ENCODE results near the gene GABRB3. TPM values are rescaled to one million over a fixed set of nuclear protein-coding genes. Genes with fewer than 3 reads are reported as not detected.
A peak's percentile ranks its signal among the peaks of the same experiment; 100 is the strongest.

GABRB3 gene
- polyA plus RNA-seq, 2 of the 4 experiments (the other 2 are of a cell fraction): 81.9 to 129 TPM

DNA sequence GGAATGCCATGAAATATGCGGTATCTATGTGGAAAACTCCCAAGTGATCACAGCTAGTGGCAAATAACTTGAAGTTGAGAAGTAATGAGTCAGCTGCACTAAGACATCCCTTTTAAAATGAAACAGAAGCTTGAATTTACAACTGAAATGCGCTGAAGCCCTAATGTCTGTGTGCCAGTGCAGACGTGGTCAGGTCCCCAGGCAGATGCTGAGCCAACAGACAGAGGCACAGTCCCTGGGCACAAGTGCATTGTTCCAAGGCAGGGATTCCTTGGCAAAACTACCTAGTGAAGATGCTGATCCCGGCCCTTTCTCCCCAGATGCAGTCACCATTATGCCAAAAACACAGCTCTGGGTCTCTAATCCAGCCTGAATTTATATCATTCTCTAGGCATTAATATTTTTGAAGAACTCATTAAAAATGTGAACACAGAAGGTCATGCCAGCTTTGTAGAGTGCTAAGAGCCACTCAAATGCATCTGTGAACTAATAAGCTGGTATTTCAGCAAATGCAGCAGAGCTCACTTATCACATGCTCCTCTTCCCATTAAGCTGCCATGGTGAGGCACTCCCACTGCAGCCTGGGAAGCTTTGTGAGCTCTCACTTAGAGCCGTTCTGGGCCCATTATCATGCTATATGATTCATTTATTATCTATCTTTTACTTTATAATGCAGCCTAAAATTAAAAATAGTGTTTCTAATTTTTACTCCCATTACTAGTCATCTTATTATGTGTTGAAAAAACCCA is 200.1 kb downstream of the GABRB3 start:
- Histone ChIP-seq H3K4me3 (no peak overlapping the region), H3K4me2 (no peak overlapping the region), H3K4me1 (no peaks in the 10 kb centered on the region), H3K9me3 (0 out of 3 replicates have a peak, but pooled peaks cover 6% of the 10 kb centered on the region), H3K27ac (peak overlapping the region in 1 of 2 experiments; percentile 31; a peak in 1 of 6 replicates)
- FAIRE-seq (no peak), DNase-seq (ENCODE audit: low read depth in 1 of 2, low spot score in 1 of 2) (no peak), ATAC-seq (0 out of 6 replicates have a peak, but pooled peaks of 1 of the 2 experiments have one; percentile 19)
- CTCF ChIA-PET: interaction anchor here (1.2 kb wide), 1 partner anchor 14 kb away, joined by 3 read pairs; no protein-coding TSS in a partner anchor
- no peak for TF ChIP-seq GATA3 (IDR thresholded peaks at IDR 0.05; ENCODE audit: borderline replicate concordance)
- no peak for TF ChIP-seq FOXS1 (CRISPR knock-in tag; IDR thresholded peaks at IDR 0.05)
- no peak for TF ChIP-seq MAZ (IDR thresholded peaks at IDR 0.05; ENCODE audit: borderline replicate concordance, low read depth, low read length)
- no peak for TF ChIP-seq HOXB13 (CRISPR knock-in tag; IDR thresholded peaks at IDR 0.05; ENCODE audit: low read depth)
- TF ChIP-seq BHLHE40 (IDR thresholded peaks at IDR 0.05; ENCODE audit: low read depth, low read length): no peak
- TF ChIP-seq ESRRA (IDR thresholded peaks at IDR 0.05; ENCODE audit: borderline replicate concordance, low read length): no peak
- no peak for TF ChIP-seq RCOR1 (IDR thresholded peaks at IDR 0.05; ENCODE audit: low read depth, low read length)
- whole genome bisulfite sequencing (ENCODE audit: missing lambda C conversion rate): 51% methylated on average over 5 of the region's 5 CpGs
- POLR2A ChIA-PET: no interaction called here

DNA sequence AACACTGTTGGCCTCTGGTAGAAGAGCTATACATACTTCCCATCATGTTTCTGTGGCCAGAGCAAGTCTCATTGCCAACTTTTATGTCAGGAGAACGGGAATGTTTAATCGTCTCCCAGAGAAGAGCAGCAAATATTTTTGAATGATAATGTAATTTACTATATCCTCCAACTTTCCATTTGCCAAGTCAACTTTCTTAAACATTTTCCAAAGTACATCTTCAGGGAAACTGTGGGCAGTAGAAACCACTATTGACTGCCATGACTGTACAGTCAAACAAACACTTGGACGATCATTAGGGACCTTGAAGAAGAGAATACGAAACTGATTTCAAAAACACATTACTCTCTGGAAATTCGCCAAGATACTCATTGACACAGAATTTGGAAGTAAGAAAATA is 201.5 kb downstream of the GABRB3 start:
- ChIA-PET POLR2A (interaction anchor here (0.6 kb wide), 1 partner anchor 23 kb away, joined by 4 read pairs; no protein-coding TSS in a partner anchor), CTCF (interaction anchor here (1.0 kb wide), 1 partner anchor 10 kb away, joined by 3 read pairs; no protein-coding TSS in a partner anchor)
- Histone ChIP-seq H3K4me2 (no peak overlapping the region), H3K4me1 (no peaks in the 10 kb centered on the region), H3K4me3 (no peak overlapping the region), H3K9me3 (0 out of 3 replicates have a peak, but pooled peaks cover 6% of the 10 kb centered on the region), H3K27ac (no peak overlapping the region)
- DNase-seq (ENCODE audit: low read depth in 1 of 2, low spot score in 1 of 2) (no peak), ATAC-seq (no peak), FAIRE-seq (no peak)
- 40% methylated on average over 5 of the region's 5 CpGs for WGBS (ENCODE audit: missing lambda C conversion rate)
- TF ChIP-seq RFX5 (IDR thresholded peaks at IDR 0.05): no peak
- no peak for TF ChIP-seq HOXB5 (CRISPR knock-in tag; IDR thresholded peaks at IDR 0.05)
- TF ChIP-seq ESRRA (IDR thresholded peaks at IDR 0.05; ENCODE audit: borderline replicate concordance, low read length): no peak
- TF ChIP-seq CHD4 (IDR thresholded peaks at IDR 0.05; ENCODE audit: borderline replicate concordance): no peak
- no peak for TF ChIP-seq RARB (CRISPR knock-in tag; IDR thresholded peaks at IDR 0.05)
- TF ChIP-seq JUN (IDR thresholded peaks at IDR 0.05): no peak

DNA sequence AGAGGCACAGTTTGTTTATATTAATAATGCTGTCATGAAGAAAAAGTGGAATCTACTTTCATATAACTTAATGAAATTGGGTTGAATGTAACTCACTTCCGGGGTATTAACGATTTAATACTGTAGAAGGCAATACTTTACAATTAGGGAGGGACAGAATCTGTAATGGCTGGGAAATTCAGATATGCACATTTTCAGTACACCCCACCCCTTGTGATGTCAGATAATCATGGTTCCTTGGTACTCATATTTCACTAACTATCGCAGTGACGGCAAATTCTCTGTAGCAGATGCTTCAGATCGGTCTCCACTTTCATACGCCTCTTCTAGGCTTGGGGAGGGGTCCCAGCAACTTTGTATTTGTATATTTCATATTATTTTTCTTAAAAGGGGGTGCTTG is 207.3 kb downstream of the GABRB3 start:
- ATAC-seq (no peak), FAIRE-seq (no peak), DNase-seq (ENCODE audit: low read depth in 1 of 2, low spot score in 1 of 2) (no peak)
- Histone ChIP-seq H3K4me1 (no peaks in the 10 kb centered on the region), H3K9me3 (no peaks in the 10 kb centered on the region), H3K27ac (no peak overlapping the region), H3K4me2 (no peak overlapping the region), H3K4me3 (no peak overlapping the region)
- ChIA-PET CTCF (interaction anchor here (0.7 kb wide), 1 partner anchor 19 kb away, joined by 3 read pairs; no protein-coding TSS in a partner anchor), POLR2A (interaction anchor here (1.3 kb wide), 1 partner anchor 64 kb away, joined by 4 read pairs; no protein-coding TSS in a partner anchor)
- 60% methylated on average over 6 of the region's 6 CpGs for WGBS (ENCODE audit: missing lambda C conversion rate)
- no peak for TF ChIP-seq RFX5 (IDR thresholded peaks at IDR 0.05)
- no peak for TF ChIP-seq POLR2AphosphoS2 (conservative IDR thresholded peaks at IDR 0.05; ENCODE audit: low read length)
- TF ChIP-seq KDM1A (IDR thresholded peaks at IDR 0.05; ENCODE audit: low read depth): no peak
- TF ChIP-seq HOXA7 (CRISPR knock-in tag; IDR thresholded peaks at IDR 0.05): no peak
- TF ChIP-seq CEBPB (IDR thresholded peaks at IDR 0.05): no peak
- no peak for TF ChIP-seq ZNF302 (CRISPR knock-in tag; IDR thresholded peaks at IDR 0.05)
- no peak for TF ChIP-seq CHD2 (IDR thresholded peaks at IDR 0.05; ENCODE audit: low read length, partially characterized antibody)
- TF ChIP-seq JUN (IDR thresholded peaks at IDR 0.05): no peak
- TF ChIP-seq MAFK (IDR thresholded peaks at IDR 0.05; ENCODE audit: partially characterized antibody): no peak
- no peak for TF ChIP-seq HOXB5 (CRISPR knock-in tag; IDR thresholded peaks at IDR 0.05)

DNA sequence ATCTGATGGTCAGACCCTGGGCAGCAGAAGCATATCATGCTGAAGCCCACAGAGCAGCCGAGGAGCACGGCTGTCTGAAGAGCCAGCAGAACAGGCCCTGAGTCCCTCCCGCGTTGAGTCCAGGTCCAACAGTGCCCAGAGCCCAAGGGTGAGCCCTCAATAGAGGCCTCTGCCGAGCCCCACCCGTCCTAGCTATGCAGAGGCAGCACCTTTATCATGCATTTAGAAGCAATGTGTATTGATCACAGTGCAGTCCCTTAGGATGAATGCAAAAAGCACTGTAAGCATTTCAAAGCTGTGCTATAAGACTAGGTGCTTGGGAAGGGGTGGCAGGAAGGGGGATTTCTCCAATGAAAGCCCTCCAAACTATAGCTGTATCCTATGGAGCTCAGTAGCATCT is 208.5 kb downstream of the GABRB3 start:
- POLR2A ChIA-PET: no interaction called here
- ATAC-seq: no peak
- CTCF ChIA-PET: interaction anchor here (2.1 kb wide), 1 partner anchor 13 kb away, joined by 5 read pairs; no protein-coding TSS in a partner anchor
- H3K4me3 ChIP-seq: no peak overlapping the region
- 48% methylated on average over 6 of the region's 6 CpGs for WGBS (ENCODE audit: missing lambda C conversion rate)
- DNase-seq (ENCODE audit: low read depth in 1 of 2, low spot score in 1 of 2): no peak
- FAIRE-seq: no peak
- no peaks in the 10 kb centered on the region for H3K4me1 ChIP-seq
- no peaks in the 10 kb centered on the region for H3K9me3 ChIP-seq
- no peak overlapping the region for H3K4me2 ChIP-seq
- no peak for TF ChIP-seq JUNB (IDR thresholded peaks at IDR 0.05)
- H3K27ac ChIP-seq: 0 out of 6 replicates have a peak overlapping the region, but pooled peaks of 1 of the 2 experiments have one; percentile 5
